Stimulated activated effector memory CD8-positive, alpha-beta T cell treated with anti-CD3 and anti-CD28 coated beads, Interleukin-12 subunit alpha, Interleukin-12 subunit beta, amount 100 ng/mL, for 72 hours (primary cell): ENCODE results near the gene HNRNPUL2.
"Not testable (repeated sequence)": the region's sequence is repeated elsewhere in the genome, so short reads cannot be mapped to it uniquely, and the experiment has no call there.

Experiments used
- ATAC-seq: fragments of 150-1000 bp; cut with Tn5 transposase; 2 replicates; pipeline ENCODE4 v1.10.0; 2021
- DNase-seq, 2 donors: peaks; one replicate each; pipeline ENCODE4 v3.0.0; 2021 to 2022; ENCODE audit warnings: low spot score in 2 of 2
- H3K27ac Mint-ChIP-seq: one replicate; pipeline ENCODE4 v1.8.0; 2022; ENCODE audit warnings: mild to moderate bottlenecking, mixed read lengths
- H3K36me3 Mint-ChIP-seq: one replicate; pipeline ENCODE4 v1.8.0; 2022; ENCODE audit warnings: mild to moderate bottlenecking, mixed read lengths
- H3K4me1 Mint-ChIP-seq: one replicate; pipeline ENCODE4 v1.8.0; 2022; ENCODE audit warnings: mixed read lengths
- H3K4me3 Mint-ChIP-seq: one replicate; pipeline ENCODE4 v1.8.0; 2022; ENCODE audit warnings: mild to moderate bottlenecking, mixed read lengths
- H3K9me3 Mint-ChIP-seq: one replicate; pipeline ENCODE4 v1.8.0; 2022; ENCODE audit warnings: mixed read lengths

The HNRNPUL2 gene

DNA sequence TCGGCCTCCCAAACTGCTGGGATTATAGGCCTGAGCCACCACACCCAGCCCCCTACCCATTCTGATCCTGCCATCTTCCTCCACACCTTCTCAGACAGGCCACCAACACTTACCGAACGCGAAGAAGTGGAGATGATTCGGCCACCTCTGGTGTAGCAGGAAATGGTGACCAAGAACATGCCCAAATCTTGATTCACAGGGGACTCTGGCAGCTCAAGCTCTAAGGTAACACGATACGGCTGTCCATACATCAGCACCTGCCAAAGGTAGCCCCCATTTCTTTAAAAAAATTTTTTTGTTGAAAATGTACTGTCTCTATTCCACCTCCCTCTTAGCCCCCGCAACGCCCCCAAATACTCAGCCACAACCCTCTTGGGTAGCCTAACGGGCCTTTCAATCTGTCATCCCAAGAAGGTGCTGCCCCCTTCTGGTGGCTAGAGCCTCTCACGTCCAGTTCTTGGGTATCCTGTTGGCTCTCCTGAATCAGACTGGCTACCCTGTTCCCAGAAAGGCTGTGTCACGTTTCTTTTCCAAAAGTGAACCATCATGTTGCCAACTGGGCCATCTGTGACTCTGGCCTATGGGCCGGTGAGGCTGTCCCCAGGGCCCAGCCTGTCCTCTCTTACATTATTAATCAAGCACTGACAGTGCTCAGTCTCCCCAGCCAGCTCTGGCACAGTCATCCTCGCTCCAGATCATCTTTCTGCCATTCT, 32.6 kb downstream of the HNRNPUL2 start:
- Mint-ChIP-seq H3K4me1 (peaks cover 9% of the 10 kb centered on the region), H3K36me3 (peaks cover 58% of the 10 kb centered on the region), H3K27ac (peak overlapping the region; percentile 41), H3K4me3 (no peak overlapping the region), H3K9me3 (no peaks in the 10 kb centered on the region)
- peak; percentile 85 for ATAC-seq
- DNase-seq, result peak; percentile 64 to 86

DNA sequence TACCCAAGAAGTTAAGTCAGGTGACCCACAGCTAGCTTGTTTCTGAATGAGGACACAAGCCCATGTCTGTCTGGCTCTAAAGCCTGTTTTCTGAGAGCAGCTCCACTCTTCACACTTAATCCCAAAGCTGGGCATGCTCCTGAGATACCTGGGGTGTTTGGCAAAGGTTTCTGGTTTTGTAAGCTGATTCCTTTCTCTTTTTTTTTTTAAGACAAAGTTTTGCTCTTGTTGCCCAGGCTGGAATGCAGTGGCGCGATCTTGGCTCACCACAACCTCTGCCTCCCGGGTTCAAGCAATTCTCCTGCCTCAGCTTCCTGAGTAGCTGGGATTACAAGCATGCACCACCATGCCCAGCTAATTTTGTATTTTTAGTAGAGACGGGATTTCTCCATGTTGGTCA, 33.6 kb downstream of the HNRNPUL2 start:
- not testable (repeated sequence) for H3K9me3 Mint-ChIP-seq, ATAC-seq, DNase-seq, H3K4me3 Mint-ChIP-seq, H3K4me1 Mint-ChIP-seq, H3K27ac Mint-ChIP-seq
- peaks cover 57% of the 10 kb centered on the region for H3K36me3 Mint-ChIP-seq

DNA sequence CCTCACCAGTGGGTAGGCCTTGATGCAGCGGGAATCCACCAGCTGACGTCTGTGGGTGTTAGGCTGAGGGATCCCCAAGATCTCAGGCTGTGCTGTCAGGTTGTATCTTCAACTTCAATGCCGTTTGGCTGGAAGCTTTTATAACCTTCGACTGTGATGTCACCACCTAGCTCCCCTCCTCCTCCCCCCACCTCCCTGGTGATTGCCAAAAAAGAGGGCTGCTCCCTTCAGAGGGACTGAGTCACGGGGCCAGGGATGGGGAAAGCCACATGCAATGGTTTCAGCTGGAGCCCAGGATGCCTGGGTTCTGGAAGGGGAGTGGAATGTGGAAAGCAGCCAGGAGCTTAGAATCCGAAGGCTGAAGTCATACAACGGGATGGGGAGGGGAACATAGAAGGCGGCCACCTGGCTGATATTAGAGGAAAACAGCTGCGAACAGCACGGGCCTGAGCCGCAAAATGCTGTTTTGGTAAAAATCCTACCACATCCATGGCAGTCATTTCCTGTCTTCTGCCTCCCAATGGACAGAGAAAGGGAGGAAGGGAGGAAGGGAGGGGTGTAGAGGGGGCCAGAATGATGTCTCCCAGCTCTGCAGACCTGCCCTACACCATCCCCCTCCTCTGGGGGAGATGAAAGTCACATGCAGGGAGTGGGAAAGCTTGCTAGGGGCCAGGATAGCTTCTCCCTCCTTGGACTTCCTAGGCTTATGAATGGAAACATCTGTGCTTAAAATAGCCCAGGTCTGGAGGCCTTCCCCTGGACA, 37.7 kb downstream of the HNRNPUL2 start, which contains the start of gene LRRN4CL:
TSS of gene LRRN4CL (minus strand) at position 110 of the 763 bp plus-strand sequence. CDS start 1,022 bp downstream, outside the sequence.
- DNase-seq, result no peak
- Mint-ChIP-seq H3K36me3 (peaks cover 34% of the 10 kb centered on the region), H3K4me3 (no peak within 1 kb of the TSS), H3K9me3 (no peaks in the 10 kb centered on the region), H3K27ac (no peak within 1 kb of the TSS), H3K4me1 (peaks cover 3% of the 10 kb centered on the region)
- ATAC-seq, result no peak

DNA sequence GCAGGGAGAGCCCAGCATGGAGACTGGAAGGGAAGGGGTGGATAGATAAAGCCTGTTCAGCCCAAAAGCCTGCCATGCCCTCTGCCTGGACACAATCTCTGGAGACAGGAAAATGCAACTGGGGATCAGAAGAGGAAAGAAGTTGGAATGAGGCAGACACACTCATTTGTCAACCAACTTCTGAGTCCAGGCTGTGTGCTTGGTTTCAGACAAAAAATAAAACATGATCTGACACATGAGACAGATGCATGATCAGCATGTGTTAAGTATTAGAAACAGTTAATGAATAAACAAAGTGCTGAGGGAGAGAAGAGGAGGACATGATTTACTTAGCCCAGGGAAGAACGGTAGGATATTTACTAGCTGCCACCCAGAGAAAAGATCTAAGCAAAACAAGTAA, 38.8 kb downstream of the HNRNPUL2 start:
- H3K4me3 Mint-ChIP-seq, result no peak overlapping the region
- ATAC-seq (no peak), DNase-seq (no peak)
- no peaks in the 10 kb centered on the region for H3K9me3 Mint-ChIP-seq
- H3K4me1 Mint-ChIP-seq, result no peaks in the 10 kb centered on the region
- H3K36me3 Mint-ChIP-seq, result peaks cover 26% of the 10 kb centered on the region
- H3K27ac Mint-ChIP-seq, result no peak overlapping the region

DNA sequence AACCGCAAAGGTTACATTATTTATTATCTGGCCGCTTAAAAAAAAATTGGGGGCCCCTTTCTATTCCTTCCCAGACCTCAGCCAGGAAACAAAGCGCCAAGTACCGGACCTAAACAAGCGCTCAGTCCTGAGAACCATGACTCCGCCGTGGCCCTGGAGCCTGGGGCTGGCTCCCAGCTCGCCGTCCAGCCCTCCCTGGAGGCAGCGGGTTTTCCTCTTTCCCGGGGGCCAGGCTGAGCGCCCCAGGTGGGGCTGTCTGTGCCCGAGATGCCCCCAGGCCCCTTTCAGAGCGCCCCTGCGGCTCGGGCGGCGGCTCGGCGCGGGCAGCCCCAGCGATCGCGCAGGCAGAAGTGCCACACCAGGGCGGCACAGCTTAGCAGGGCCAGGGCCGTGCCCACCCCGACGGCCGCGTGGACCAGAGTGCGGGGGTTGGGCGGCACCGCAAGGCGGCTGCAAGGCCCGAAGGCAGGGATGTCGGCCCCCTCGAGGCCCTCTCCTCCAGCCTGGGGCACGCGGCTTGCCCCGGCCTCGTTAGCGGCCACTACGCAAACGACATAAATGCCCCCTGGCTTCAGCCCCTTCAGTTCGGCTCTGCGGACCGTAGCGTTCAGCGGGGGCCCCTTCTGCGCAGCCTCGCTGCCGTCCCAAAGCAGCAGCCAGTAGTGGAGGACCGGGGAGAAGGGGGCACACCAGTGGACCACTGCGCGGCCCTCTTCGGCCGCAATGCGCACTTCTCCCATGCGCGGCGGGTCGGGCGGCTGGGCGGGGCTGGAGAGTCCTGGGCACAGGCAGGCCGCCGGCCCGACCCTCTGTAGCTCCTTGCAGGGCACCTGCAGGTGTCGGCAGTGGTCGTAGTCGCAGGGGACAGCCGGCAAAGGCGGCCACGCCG, 39.5 kb downstream of the HNRNPUL2 start:
- H3K4me3 Mint-ChIP-seq, result no peak overlapping the region
- H3K27ac Mint-ChIP-seq, result no peak overlapping the region
- DNase-seq, result no peak
- H3K4me1 Mint-ChIP-seq, result no peaks in the 10 kb centered on the region
- no peaks in the 10 kb centered on the region for H3K9me3 Mint-ChIP-seq
- peaks cover 23% of the 10 kb centered on the region for H3K36me3 Mint-ChIP-seq
- ATAC-seq, result peak; percentile 16

DNA sequence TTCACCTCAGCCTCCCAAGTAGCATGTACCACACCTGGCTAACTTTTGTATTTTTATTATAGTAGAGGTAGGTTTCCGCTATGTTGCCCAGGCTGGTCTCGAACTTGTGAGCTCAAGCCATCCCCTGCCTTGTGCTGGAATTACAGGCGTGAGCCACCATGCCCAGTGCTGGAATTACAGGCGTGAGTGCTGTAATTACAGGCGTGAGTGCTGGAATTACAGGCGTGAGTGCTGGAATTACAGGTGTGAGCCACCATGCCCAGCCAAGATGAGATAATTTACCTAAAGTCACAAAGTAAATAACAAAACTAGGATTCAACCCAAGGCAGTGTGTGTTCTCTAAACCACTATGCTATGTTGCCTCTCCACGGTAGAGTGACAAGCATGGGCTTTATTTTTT, 44.7 kb downstream of the HNRNPUL2 start:
- Mint-ChIP-seq H3K4me1 (peaks cover 21% of the 10 kb centered on the region), H3K36me3 (peaks cover 18% of the 10 kb centered on the region), H3K27ac (no peak overlapping the region), H3K4me3 (no peak overlapping the region), H3K9me3 (no peaks in the 10 kb centered on the region)
- ATAC-seq, result no peak
- no peak for DNase-seq

DNA sequence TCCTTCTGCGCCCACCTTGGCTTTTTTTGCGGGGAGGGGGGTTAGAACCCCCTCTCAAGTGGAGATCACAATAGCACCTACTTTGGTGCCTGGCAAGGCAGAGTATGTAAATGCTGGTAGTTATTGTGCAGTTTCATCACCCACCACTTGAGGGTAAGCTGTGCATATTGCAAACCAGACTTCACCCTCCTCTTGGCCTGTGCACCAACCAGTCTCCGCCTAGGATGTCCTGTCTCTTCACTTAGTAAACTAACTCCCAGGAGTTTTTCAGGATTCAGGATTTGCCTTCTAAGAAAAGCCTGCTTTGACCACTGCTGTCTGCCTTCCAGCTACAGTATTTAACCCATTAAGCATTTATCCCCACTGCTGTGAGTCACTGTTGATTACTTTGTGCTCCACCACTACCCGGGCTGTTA, 46.4 kb downstream of the HNRNPUL2 start:
- Mint-ChIP-seq H3K36me3 (peaks cover 35% of the 10 kb centered on the region), H3K9me3 (no peaks in the 10 kb centered on the region), H3K4me3 (peak overlapping the region; percentile 91), H3K4me1 (peaks cover 36% of the 10 kb centered on the region), H3K27ac (no peak overlapping the region)
- peak; percentile 81 for ATAC-seq
- peak in 1 of 2 donors; percentile 65 for DNase-seq

DNA sequence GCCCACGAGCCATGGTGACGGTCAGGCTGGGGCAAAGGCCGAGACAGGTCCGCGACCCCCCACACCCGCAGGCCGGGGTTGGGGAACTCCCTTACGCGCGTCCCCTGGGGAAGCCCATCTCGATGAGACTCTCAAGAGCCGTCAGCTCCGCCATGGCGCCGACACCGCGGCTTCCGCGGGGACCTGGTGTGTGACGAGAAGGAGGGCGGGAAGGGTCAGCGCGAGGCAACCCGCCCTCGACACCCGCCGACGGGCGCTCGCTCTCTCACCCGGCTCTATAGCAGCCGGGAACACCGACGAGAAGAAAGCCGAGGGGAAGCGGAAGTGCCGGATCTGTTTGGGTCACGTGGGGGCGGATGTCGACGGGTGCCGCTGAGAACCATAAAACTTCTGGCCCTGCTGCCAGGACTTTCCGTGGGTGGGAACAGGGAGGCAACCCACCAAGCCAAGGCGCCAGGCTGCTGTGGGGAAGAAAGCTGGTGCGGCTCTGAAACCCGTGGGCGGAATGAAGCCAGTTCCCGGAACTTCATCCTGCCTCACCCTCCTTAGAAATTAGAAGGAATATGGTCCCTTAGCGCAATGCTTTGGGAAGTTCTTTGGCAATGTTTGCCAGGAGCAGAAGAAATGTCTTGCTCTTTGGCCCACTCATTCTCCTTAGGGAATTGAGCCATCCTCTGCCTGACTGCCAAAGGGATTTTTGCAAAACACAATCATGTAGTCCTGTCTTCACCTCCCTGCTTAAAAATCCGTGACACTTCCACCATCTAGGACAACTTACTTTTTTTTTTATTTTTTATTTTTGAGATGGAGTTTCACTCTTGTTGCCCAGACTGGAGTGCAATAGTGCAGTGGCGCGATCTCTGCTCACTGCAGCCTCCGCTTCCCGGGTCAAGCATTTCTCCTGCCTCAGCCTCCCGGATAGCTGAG, 48.2 kb downstream of the HNRNPUL2 start, which contains the start of gene UBXN1:
TSS of gene UBXN1 (minus strand) at position 304 of the 927 bp plus-strand sequence. CDS start at position 154, 150 bp downstream.
- peak within 1 kb of the TSS; percentile 97 for H3K27ac Mint-ChIP-seq
- no peaks in the 10 kb centered on the region for H3K9me3 Mint-ChIP-seq
- H3K4me1 Mint-ChIP-seq, result peaks cover 42% of the 10 kb centered on the region
- H3K4me3 Mint-ChIP-seq, result peak within 1 kb of the TSS; percentile 91
- DNase-seq, result peak; percentile 60 to 90
- peaks cover 52% of the 10 kb centered on the region for H3K36me3 Mint-ChIP-seq
- ATAC-seq, result peak; percentile 91

DNA sequence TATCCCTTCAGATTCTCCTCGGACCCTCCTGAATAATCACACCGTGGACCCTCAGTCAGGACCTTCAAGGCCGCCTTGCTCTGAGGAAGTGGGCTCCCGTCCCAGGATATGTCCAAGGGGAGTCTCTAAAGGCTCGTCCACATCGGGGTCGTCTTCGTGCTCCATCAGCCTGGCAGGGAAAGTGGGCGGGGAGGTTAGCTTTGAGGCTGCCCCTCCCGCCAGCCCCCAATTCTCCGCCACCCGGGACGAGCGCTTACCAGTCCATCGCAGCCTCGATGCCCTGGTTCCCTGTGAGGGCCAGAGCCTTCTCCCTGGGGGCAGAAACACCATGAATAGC, 48.9 kb downstream of the HNRNPUL2 start:
- peak overlapping the region; percentile 97 for H3K27ac Mint-ChIP-seq
- DNase-seq (peak in 1 of 2 donors; percentile 56), ATAC-seq (no peak)
- peak overlapping the region; percentile 91 for H3K4me3 Mint-ChIP-seq
- peaks cover 42% of the 10 kb centered on the region for H3K4me1 Mint-ChIP-seq
- H3K9me3 Mint-ChIP-seq, result no peaks in the 10 kb centered on the region
- H3K36me3 Mint-ChIP-seq, result peaks cover 58% of the 10 kb centered on the region

DNA sequence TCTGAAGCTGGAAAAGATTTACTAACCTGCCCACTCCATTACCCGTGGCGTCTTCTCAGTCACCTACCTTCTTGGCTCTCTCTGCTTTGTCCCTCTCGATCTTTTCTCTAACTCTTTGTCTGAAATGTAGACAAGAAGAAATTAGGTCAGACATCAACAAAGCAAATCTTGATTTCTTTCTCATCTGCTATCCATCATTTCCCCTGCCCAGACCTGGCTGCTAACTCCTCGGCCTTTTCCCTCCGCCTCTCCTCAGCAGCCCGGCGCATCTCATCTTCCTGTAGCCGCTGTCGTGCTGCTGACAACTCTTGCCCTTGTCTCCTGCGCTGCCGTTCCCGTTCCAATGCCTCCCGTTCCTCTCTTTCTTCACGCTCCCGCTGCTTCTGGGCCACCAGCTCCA, 49.5 kb downstream of the HNRNPUL2 start:
- peaks cover 64% of the 10 kb centered on the region for H3K36me3 Mint-ChIP-seq
- H3K4me1 Mint-ChIP-seq, result peaks cover 42% of the 10 kb centered on the region

DNA sequence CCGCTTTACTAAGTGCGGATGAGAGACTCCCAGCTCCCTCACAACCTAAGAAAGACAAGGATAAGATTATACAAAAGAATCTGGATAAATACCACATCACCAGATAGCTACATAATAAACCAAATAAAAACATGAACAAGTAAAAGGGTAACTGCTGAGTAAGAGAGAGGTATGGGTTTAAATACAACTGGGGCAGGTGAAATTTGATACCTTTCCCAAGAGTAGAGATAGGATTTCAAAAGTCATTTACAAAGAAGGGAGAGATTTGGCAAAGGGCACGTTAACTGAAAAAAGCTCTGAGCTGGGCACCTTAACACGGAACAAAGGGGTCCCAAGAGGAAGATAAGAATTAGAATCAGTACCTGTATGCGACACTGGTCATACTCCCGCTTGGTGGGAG, 50.1 kb downstream of the HNRNPUL2 start:
- no peak for ATAC-seq
- H3K9me3 Mint-ChIP-seq, result no peaks in the 10 kb centered on the region
- peak overlapping the region; percentile 97 for H3K27ac Mint-ChIP-seq
- no peak for DNase-seq
- H3K4me3 Mint-ChIP-seq, result peak overlapping the region; percentile 91
- H3K4me1 Mint-ChIP-seq, result peaks cover 42% of the 10 kb centered on the region
- H3K36me3 Mint-ChIP-seq, result peaks cover 70% of the 10 kb centered on the region

More for the DNA sequence above, 49.5 kb downstream of the HNRNPUL2 start:
- Mint-ChIP-seq H3K27ac (peak overlapping the region; percentile 97), H3K4me3 (peak overlapping the region; percentile 91), H3K9me3 (no peaks in the 10 kb centered on the region)
- ATAC-seq (no peak), DNase-seq (no peak)

DNA sequence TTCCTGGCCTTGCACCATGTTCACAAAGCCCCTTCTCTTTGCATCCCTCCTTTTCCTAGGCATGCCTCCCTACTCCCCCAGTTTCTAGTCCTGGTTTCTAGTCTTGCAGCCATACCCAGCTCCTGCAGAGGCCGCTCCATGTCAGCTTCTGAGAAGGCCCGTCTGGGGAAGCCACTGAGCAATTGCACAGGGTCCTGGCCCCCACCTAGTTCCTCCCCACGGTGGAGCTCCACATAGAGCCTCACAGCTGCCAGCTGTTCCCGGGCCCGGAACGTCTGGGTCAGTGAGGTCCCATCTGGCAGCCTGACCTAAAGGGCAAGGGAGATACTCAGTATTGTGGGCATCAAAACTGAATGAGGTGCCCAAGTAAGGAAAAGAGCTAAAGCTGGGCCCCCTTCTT, 50.6 kb downstream of the HNRNPUL2 start:
- Mint-ChIP-seq H3K36me3 (peaks cover 74% of the 10 kb centered on the region), H3K9me3 (no peaks in the 10 kb centered on the region), H3K4me1 (peaks cover 42% of the 10 kb centered on the region), H3K27ac (peak overlapping the region; percentile 97), H3K4me3 (peak overlapping the region; percentile 91)
- ATAC-seq (no peak), DNase-seq (no peak)

DNA sequence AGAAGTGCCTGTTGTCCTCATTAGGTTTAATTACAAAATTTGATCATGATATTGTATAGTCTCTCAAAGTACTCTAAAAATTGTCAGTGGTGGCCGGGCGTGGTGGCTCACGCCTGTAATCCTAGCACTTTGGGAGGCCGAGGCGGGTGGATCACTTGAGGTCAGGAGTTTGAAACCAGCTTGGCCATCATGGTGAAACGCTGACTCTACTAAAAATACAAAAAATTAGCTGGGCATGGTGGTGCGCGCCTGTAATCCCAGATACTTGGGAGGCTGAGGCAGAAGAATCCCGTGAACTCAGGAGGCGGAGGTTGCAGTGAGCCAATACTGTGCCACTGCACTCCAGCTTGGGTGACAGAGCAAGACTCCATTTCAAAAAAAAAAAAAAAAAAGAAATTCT, 51.8 kb downstream of the HNRNPUL2 start:
- DNase-seq, H3K27ac Mint-ChIP-seq, H3K9me3 Mint-ChIP-seq, H3K4me3 Mint-ChIP-seq, ATAC-seq: not testable (repeated sequence)
- Mint-ChIP-seq H3K4me1 (peaks cover 48% of the 10 kb centered on the region), H3K36me3 (peaks cover 82% of the 10 kb centered on the region)

DNA sequence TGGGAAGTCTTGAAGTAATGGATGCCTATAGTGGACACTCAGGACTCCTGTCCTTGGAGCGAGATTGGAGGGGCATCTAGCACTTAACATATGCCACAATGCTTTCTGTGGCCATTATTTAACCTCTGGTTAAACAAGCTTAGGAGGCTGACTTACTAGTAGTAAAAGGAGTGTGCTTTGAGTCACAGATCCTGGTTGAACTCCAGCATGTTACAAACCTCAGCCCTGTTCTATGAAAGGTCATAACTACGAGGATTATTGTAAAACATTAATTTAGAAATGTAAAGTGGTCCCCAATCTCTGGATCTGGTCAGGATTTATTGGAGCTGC, 54.1 kb downstream of the HNRNPUL2 start:
- peak overlapping the region; percentile 97 for H3K27ac Mint-ChIP-seq
- H3K4me3 Mint-ChIP-seq, result peak overlapping the region; percentile 99
- H3K9me3 Mint-ChIP-seq, result no peaks in the 10 kb centered on the region
- peaks cover 96% of the 10 kb centered on the region for H3K36me3 Mint-ChIP-seq
- peaks cover 49% of the 10 kb centered on the region for H3K4me1 Mint-ChIP-seq
- ATAC-seq, result no peak
- no peak for DNase-seq
